ENCODE results near the gene TOM1. TPM values are rescaled to one million over a fixed set of nuclear protein-coding genes. Genes with fewer than 3 reads are reported as not detected.

TOM1 gene
- total and polyA plus RNA-seq, 2 of the 13 experiments (the other 11 are each of a cell fraction or from before 2014, with no cell fraction given): 30.8 to 87.3 TPM

GRCh38 chr22:35306350-35306967, 6.8 kb downstream of the TOM1 start (continued):
- no peak for TF ChIP-seq ZBTB10 (CRISPR knock-in tag; IDR thresholded peaks at IDR 0.05; ENCODE audit: borderline replicate concordance)

GRCh38 chr22:35307372-35307771, 7.7 kb downstream of the TOM1 start:
- Histone ChIP-seq H4K20me1 (ENCODE audit: insufficient read depth, low read length) (no peaks in the 10 kb centered on the region; the same call in 1 of the 2 replicates), H3K27ac (ENCODE audit: extremely low read length, insufficient read depth, low read length) (no peak overlapping the region), H3K79me2 (ENCODE audit: insufficient read depth, low read length) (peaks cover 61% of the 10 kb centered on the region), H3K27me3 (ENCODE audit: control insufficient read depth in 1 of 2, insufficient read depth in 2 of 2, low read length in 2 of 2) (no peaks in the 10 kb centered on the region), H3K9me3 (ENCODE audit: low read length) (no peaks in the 10 kb centered on the region), H3K4me1 (ENCODE audit: insufficient read depth, low read length) (peaks cover 61% of the 10 kb centered on the region), H2AFZ (ENCODE audit: low read length) (no peak overlapping the region), H3K4me3 (replicated peaks in 1 of 3; ENCODE audit: insufficient read depth in 1 of 3, low read depth in 2 of 3, low read length in 3 of 3) (no peak overlapping the region), H3K4me2 (ENCODE audit: low read depth, low read length) (no peak overlapping the region), H3K36me3 (replicated peaks in 1 of 2; ENCODE audit: control insufficient read depth in 1 of 2, insufficient read depth in 2 of 2, low read length in 2 of 2) (peaks cover 4 to 18% of the 10 kb centered on the region in 2 experiments; a peak in 3 of 5 replicates), H3K9ac (ENCODE audit: insufficient read depth, low read depth, low read length) (no peak overlapping the region)
- in situ Hi-C loops (cut with HindIII; ENCODE audit: extremely low pct_ligation_motif_present, low pct_unique_long_range_greater_than_20kb) (no loop called here), intact Hi-C loops (cut with micrococcal nuclease; ENCODE audit: unreplicated experiment) (no loop called here)
- no peak for FAIRE-seq
- POLR2A ChIA-PET: interaction anchor here (1.9 kb wide), 1 partner anchor 21 kb away, joined by 9 read pairs; no protein-coding TSS in a partner anchor
- CTCF ChIA-PET (ENCODE audit: low intra/inter-chr PET ratio, low total read pairs): no interaction called here
- DNase-seq (ENCODE audit: low spot score): no peak
- 85% methylated on average over 9 of the region's 9 CpGs for WGBS (ENCODE audit: low lambda C conversion rate)
- no peak for ATAC-seq
- no TSS peak for BruUV-seq (replicated peaks)
- TF ChIP-seq MTF1 (CRISPR knock-in tag; IDR thresholded peaks at IDR 0.05) (no peak), ZNF263 (CRISPR knock-in tag; IDR thresholded peaks at IDR 0.05) (no peak), ZUFSP (CRISPR knock-in tag; IDR thresholded peaks at IDR 0.05; ENCODE audit: borderline replicate concordance) (no peak), ZNF292 (CRISPR knock-in tag; IDR thresholded peaks at IDR 0.05; ENCODE audit: borderline replicate concordance, low read depth) (no peak), MED1 (CRISPR knock-in tag; IDR thresholded peaks at IDR 0.05) (no peak), ZFAT (CRISPR knock-in tag; conservative IDR thresholded peaks at IDR 0.05) (no peak), TBP (CRISPR knock-in tag; IDR thresholded peaks at IDR 0.05) (no peak), STAT5B (CRISPR knock-in tag; IDR thresholded peaks at IDR 0.05) (no peak), DNMT3B (CRISPR knock-in tag; conservative IDR thresholded peaks at IDR 0.05) (no peak), PITX1 (CRISPR knock-in tag; IDR thresholded peaks at IDR 0.05) (no peak), CBFB (CRISPR knock-in tag; IDR thresholded peaks at IDR 0.05) (no peak), ZNF274 (CRISPR knock-in tag; IDR thresholded peaks at IDR 0.05) (no peak), WIZ (CRISPR knock-in tag; IDR thresholded peaks at IDR 0.05) (no peak), ZFP36 (IDR thresholded peaks at IDR 0.05; ENCODE audit: borderline replicate concordance, low read depth, low read length, partially characterized antibody) (no peak), ZNF350 (CRISPR knock-in tag; IDR thresholded peaks at IDR 0.05; ENCODE audit: borderline replicate concordance, low read depth) (no peak), HHEX (CRISPR knock-in tag; IDR thresholded peaks at IDR 0.05) (no peak), DZIP1 (CRISPR knock-in tag; IDR thresholded peaks at IDR 0.05) (no peak)
